Lower lobe of right lung (tissue), 2 donors: ENCODE measurements around the gene PPAN. TPM values are rescaled to one million over a fixed set of nuclear protein-coding genes. Genes with fewer than 3 reads are reported as not detected.

Experiments used
- ATAC-seq, 2 donors: fragments of 200-7000 bp; cut with Tn5 transposase; one replicate each; pipeline ENCODE4 v1.9.1; 2020 to 2022; ENCODE audit warnings: mild to moderate bottlenecking in 2 of 2, moderate library complexity in 2 of 2
- DNase-seq: peaks from one replicate; pipeline ENCODE4 v3.0.0-alpha.2; 2020
- H3K27ac ChIP-seq: fragments of 200-600 bp; one replicate; pipeline ENCODE4 v1.8.0; 2022
- H3K27me3 ChIP-seq: fragments of 200-600 bp; one replicate; pipeline ENCODE4 v1.8.0; 2022; ENCODE audit warnings: low read depth
- H3K36me3 ChIP-seq: fragments of 200-600 bp; one replicate; pipeline ENCODE4 v1.8.0; 2022; ENCODE audit warnings: mild to moderate bottlenecking
- H3K4me1 ChIP-seq: fragments of 200-600 bp; one replicate; pipeline ENCODE4 v1.8.0; 2022
- H3K4me3 ChIP-seq: fragments of 200-600 bp; one replicate; pipeline ENCODE4 v1.8.0; 2022; ENCODE audit warnings: mild to moderate bottlenecking
- H3K9me3 ChIP-seq: fragments of 200-600 bp; one replicate; pipeline ENCODE4 v1.8.0; 2022
- CTCF ChIP-seq: fragments of 200-600 bp; IDR thresholded peaks from one replicate; pipeline ENCODE4 v1.8.0; 2022; ENCODE audit warnings: antibody characterized with exemption, mild to moderate bottlenecking
- intact Hi-C: fragments of 100-400 bp; cut with DNase I; formaldehyde crosslinking; loops from one replicate; pipeline ENCODE4 v1.11.0; 2022
- total RNA-seq: library from RNA; stranded (reverse); fragmentation: NEBNext Ultra II Directional; extraction: Animal tissue kit (Norgen Biotek cat#: 25700); gene quantifications from one replicate; pipeline ENCODE4 v1.2.1, GENCODE V29; 2021
- donor health status: DM: no; HTN: yes; CAD: no; lungs with severe emphysema.

PPAN gene
- total RNA-seq, 1 donor from 2014 or later = 30.8 TPM

DNA sequence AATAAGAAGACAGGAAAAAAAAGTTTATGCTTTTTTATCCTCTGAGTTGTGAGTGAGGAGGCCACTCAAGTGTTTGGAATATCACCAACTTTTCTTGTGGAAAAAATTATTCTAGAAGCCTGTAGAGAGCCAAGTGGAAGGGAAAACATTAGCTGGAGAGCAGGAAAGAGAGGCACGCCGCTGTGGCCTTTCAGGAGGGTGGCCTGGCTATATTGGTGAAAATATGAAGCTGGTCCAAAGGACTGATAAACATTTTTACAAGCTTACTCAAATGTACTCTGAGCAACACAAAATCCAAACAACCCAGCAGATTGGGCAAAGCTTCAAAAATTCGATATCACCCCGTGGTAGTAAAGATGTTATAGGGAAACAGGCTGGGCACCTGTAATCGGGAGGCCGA, 15.9 kb downstream of the PPAN start:
- intact Hi-C loops = no loop called here
- TF ChIP-seq CTCF = no peak
- Histone ChIP-seq H3K27ac (peak overlapping the region; percentile 24), H3K4me1 (peaks cover 21% of the 10 kb centered on the region), H3K4me3 (no peak overlapping the region), H3K36me3 (peaks cover 17% of the 10 kb centered on the region), H3K9me3 (no peaks in the 10 kb centered on the region), H3K27me3 (no peaks in the 10 kb centered on the region)
- ATAC-seq (peak in 1 of 2 donors; percentile 44), DNase-seq (no peak)

DNA sequence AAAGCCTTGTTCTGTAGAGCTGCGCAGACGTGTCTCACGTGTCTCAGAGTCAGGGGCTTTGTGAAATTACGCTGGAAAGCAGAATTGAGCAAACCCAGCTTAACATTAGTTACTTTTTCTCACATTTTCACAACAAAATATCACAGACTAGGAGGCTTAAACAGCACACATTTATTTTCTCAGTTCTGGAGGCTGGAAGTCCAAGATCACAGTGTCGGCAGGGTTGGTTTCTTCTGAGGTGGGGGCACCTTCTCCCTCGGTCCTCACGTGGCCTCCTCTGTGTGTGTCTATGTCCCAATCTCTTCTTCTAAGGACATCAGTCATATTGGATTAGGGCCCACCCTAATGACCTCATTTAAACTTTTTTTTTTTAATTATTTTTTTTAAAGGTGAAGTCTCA, 18.3 kb downstream of the PPAN start:
- no peak for ATAC-seq
- intact Hi-C loops = no loop called here
- TF ChIP-seq CTCF = no peak

DNA sequence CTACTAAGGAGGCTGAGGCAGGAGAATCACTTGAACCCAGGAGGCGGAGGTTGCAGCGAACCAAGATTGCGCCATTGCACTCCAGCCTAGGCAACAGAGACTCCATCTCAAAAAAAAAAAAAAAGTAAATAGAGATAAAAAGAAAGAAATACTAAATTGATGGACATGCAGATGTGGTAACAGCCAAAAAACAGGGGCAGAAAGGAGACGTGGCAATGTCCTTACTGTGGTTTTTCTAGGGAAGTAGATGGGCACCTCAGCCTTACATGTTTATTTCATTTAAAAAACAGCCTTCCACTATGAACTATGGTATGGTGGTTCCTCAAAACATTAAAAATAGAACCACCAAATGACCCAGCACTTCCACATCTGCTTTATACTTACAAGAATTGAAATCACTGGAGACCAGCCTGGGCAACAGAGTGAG, 20.1 kb downstream of the PPAN start:
- DNase-seq (no peak), ATAC-seq (peak; percentile 34 to 78)
- intact Hi-C loops = no loop called here
- no peak for TF ChIP-seq CTCF
- no peak overlapping the region for H3K4me3 ChIP-seq
- no peaks in the 10 kb centered on the region for H3K9me3 ChIP-seq
- H3K27ac ChIP-seq = peak overlapping the region; percentile 64
- H3K4me1 ChIP-seq = peaks cover 4% of the 10 kb centered on the region
- H3K36me3 ChIP-seq = peaks cover 25% of the 10 kb centered on the region
- H3K27me3 ChIP-seq = no peaks in the 10 kb centered on the region

More for the DNA sequence above, 18.3 kb downstream of the PPAN start:
- no peak for DNase-seq
- no peaks in the 10 kb centered on the region for H3K9me3 ChIP-seq
- H3K36me3 ChIP-seq = peaks cover 7% of the 10 kb centered on the region
- H3K27me3 ChIP-seq = no peaks in the 10 kb centered on the region
- H3K4me1 ChIP-seq = peaks cover 12% of the 10 kb centered on the region
- no peak overlapping the region for H3K27ac ChIP-seq
- H3K4me3 ChIP-seq = no peak overlapping the region

GRCh38 chr19:10132905-10133304, 26.7 kb downstream of the PPAN start:
- DNase-seq (no peak), ATAC-seq (no peak)
- Histone ChIP-seq H3K4me3 (no peak overlapping the region), H3K4me1 (no peaks in the 10 kb centered on the region), H3K27ac (no peak overlapping the region), H3K9me3 (no peaks in the 10 kb centered on the region), H3K36me3 (peaks cover 77% of the 10 kb centered on the region), H3K27me3 (no peaks in the 10 kb centered on the region)
- TF ChIP-seq CTCF = no peak
- intact Hi-C loops = no loop called here

DNA sequence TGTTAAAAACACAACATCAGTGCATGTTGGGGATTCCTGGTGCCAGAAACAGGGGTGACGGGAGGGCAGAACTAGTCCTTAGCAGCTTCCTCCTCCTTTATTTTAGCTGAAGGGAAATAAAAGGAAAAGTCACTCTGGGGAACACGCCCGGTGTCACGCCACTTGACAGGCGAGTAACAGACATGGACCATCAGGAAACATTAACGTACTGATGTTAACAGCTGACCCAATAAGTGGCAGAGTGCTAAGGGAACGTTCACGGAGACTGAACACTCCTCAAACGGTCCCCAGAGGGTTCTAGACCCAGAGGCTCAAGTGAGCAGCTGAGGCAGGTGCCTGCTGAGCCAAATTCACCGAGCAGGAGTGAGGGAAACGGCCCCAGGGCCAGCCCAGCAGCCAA, 27.4 kb downstream of the PPAN start:
- DNase-seq = no peak
- no peak for TF ChIP-seq CTCF
- Histone ChIP-seq H3K4me1 (no peaks in the 10 kb centered on the region), H3K9me3 (no peaks in the 10 kb centered on the region), H3K27ac (no peak overlapping the region), H3K27me3 (no peaks in the 10 kb centered on the region), H3K36me3 (peaks cover 83% of the 10 kb centered on the region), H3K4me3 (no peak overlapping the region)
- ATAC-seq = no peak
- intact Hi-C loops = no loop called here

- DNase-seq = no peak
- Histone ChIP-seq H3K36me3 (peaks cover 84% of the 10 kb centered on the region), H3K9me3 (no peaks in the 10 kb centered on the region), H3K4me1 (no peaks in the 10 kb centered on the region), H3K4me3 (no peak overlapping the region), H3K27ac (no peak overlapping the region), H3K27me3 (no peaks in the 10 kb centered on the region)
- intact Hi-C loops = no loop called here
- no peak for ATAC-seq
- no peak for TF ChIP-seq CTCF
Observed at GRCh38 chr19:10134040-10134439, 27.9 kb downstream of the PPAN start.
